Suprapubic skin (tissue), 4 donors: ENCODE data around the gene PRKRIP1. TPM values are rescaled to one million over a fixed set of nuclear protein-coding genes. Genes with fewer than 3 reads are reported as not detected.
"Not testable (repeated sequence)": the region's sequence is repeated elsewhere in the genome, so short reads cannot be mapped to it uniquely, and the experiment has no call there.

Experiments
- DNase-seq, 2 donors: peaks; one replicate each; pipeline ENCODE4 v3.0.0-alpha.2; 2019; ENCODE audit warnings: low spot score in 2 of 2
- H3K27ac ChIP-seq: fragments of 200-600 bp; sonication (generic); one replicate; pipeline ENCODE4 v1.5.1; 2019
- H3K27me3 ChIP-seq: fragments of 200-600 bp; sonication (generic); one replicate; pipeline ENCODE4 v1.5.1; 2019
- H3K36me3 ChIP-seq: fragments of 200-600 bp; sonication (generic); one replicate; pipeline ENCODE4 v1.5.1; 2019
- H3K4me1 ChIP-seq: fragments of 200-600 bp; sonication (generic); one replicate; pipeline ENCODE4 v1.5.1; 2019
- H3K4me3 ChIP-seq: fragments of 200-600 bp; sonication (generic); one replicate; pipeline ENCODE4 v1.5.1; 2019; ENCODE audit warnings: mild to moderate bottlenecking
- H3K9me3 ChIP-seq: fragments of 200-600 bp; sonication (generic); one replicate; pipeline ENCODE4 v1.5.1; 2019
- EP300 ChIP-seq: sonication (generic); formaldehyde crosslinking; IDR thresholded peaks from one replicate; pipeline ENCODE4 v1.6.1; 2017; ENCODE audit warnings: antibody characterized with exemption
- POLR2A ChIP-seq, 2 donors: fragments of 450-650 bp; IDR thresholded peaks; one replicate each; pipeline ENCODE4 v1.6.1; 2017; ENCODE audit warnings: antibody characterized with exemption in 2 of 2, mild to moderate bottlenecking in 2 of 2, moderate library complexity in 2 of 2
- POLR2AphosphoS5 ChIP-seq, 3 donors: sonication (generic); formaldehyde crosslinking; IDR thresholded peaks; one replicate each; pipeline ENCODE4 v1.6.1; 2017; ENCODE audit warnings: antibody characterized with exemption in 3 of 3
- WGBS: methylation state at CpG from one replicate; pipeline ENCODE4 v1.1.5; 2018; 5-methylcytosine and 5-hydroxymethylcytosine counted together
- total RNA-seq, 4 donors: library from RNA; depleted of rRNA; stranded (reverse); fragments of >200 nt; gene quantifications; one replicate each; pipeline ENCODE4 v1.1.0, GENCODE V29; 2016
- TF ChIP-seq, protein P1 (sequence below), 2 donors: fragments of 200-600 bp in 1 of 2; fragments of 450-650 bp in 1 of 2; sonication (generic) in 1 of 2; IDR thresholded peaks; one replicate each; pipeline ENCODE4 v1.5.1; 2016 to 2019; ENCODE audit warnings: antibody characterized with exemption in 2 of 2, mild to moderate bottlenecking in 1 of 2, moderate library complexity in 1 of 2

The PRKRIP1 gene
- total RNA-seq, 4 donors from 2014 or later = 21.5 to 54.7 (median 23.3) TPM

DNA sequence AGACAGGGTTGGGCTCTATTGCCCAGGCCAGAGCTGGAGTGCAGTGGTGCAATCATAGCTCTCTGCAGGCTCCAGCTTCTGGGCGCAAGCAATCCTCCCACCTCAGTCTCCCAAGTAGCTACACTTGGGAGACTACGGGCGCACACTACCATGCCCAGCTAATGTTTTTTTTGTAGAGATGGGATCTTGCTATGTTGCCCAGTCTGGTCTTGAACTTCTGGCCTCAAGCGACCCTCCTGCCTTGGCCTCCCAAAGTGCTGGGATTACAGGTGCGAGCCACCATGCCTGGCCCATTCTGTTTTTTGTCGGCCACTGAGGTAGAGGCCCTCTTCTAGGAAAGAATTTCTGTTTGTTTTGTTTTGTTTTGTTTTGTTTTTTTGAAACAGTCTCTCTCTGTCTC, 56.3 kb downstream of the PRKRIP1 start:
- Histone ChIP-seq H3K4me3 (no peak overlapping the region), H3K9me3 (no peaks in the 10 kb centered on the region), H3K36me3 (peaks cover 27% of the 10 kb centered on the region), H3K27ac (no peak overlapping the region), H3K27me3 (no peaks in the 10 kb centered on the region), H3K4me1 (peaks cover 4% of the 10 kb centered on the region)
- DNase-seq = no peak
- TF ChIP-seq, protein P1, sequence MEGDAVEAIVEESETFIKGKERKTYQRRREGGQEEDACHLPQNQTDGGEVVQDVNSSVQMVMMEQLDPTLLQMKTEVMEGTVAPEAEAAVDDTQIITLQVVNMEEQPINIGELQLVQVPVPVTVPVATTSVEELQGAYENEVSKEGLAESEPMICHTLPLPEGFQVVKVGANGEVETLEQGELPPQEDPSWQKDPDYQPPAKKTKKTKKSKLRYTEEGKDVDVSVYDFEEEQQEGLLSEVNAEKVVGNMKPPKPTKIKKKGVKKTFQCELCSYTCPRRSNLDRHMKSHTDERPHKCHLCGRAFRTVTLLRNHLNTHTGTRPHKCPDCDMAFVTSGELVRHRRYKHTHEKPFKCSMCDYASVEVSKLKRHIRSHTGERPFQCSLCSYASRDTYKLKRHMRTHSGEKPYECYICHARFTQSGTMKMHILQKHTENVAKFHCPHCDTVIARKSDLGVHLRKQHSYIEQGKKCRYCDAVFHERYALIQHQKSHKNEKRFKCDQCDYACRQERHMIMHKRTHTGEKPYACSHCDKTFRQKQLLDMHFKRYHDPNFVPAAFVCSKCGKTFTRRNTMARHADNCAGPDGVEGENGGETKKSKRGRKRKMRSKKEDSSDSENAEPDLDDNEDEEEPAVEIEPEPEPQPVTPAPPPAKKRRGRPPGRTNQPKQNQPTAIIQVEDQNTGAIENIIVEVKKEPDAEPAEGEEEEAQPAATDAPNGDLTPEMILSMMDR (IDR thresholded peaks at IDR 0.05) = no peak
- TF ChIP-seq POLR2A (IDR thresholded peaks at IDR 0.05) = no peak
- TF ChIP-seq EP300 = no peak
- TF ChIP-seq POLR2AphosphoS5 (IDR thresholded peaks at IDR 0.05) = no peak
- 86% methylated on average over 6 of the region's 6 CpGs for WGBS

DNA sequence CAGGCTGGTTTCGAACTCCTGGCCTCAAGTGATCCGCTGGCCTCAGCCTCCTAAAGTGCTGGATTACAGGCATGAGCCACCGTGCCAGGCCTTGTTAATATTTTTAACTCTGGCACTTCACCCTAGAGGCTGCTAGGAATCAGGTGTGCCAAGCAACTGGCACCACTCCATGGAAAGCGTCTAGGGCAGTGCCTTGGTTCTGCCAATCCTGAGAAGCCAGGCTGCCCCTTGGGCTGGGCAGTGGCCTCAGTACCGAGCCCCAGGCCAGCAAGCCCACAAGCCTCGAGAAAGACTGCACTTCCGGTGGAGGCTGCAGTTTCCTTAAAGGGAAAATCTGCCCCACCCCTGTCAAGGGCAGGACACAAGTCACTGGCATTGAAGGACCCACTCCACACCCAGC, 57.2 kb downstream of the PRKRIP1 start:
- H3K27me3 ChIP-seq = no peaks in the 10 kb centered on the region
- DNase-seq = no peak
- no peaks in the 10 kb centered on the region for H3K9me3 ChIP-seq
- peaks cover 4% of the 10 kb centered on the region for H3K4me1 ChIP-seq
- H3K36me3 ChIP-seq = peaks cover 32% of the 10 kb centered on the region
- WGBS = 70% methylated on average over 6 of the region's 7 CpGs
- no peak overlapping the region for H3K27ac ChIP-seq
- no peak overlapping the region for H3K4me3 ChIP-seq
- TF ChIP-seq POLR2A (IDR thresholded peaks at IDR 0.05) = no peak
- TF ChIP-seq, protein P1 (IDR thresholded peaks at IDR 0.05) = no peak
- no peak for TF ChIP-seq POLR2AphosphoS5 (IDR thresholded peaks at IDR 0.05)
- no peak for TF ChIP-seq EP300

DNA sequence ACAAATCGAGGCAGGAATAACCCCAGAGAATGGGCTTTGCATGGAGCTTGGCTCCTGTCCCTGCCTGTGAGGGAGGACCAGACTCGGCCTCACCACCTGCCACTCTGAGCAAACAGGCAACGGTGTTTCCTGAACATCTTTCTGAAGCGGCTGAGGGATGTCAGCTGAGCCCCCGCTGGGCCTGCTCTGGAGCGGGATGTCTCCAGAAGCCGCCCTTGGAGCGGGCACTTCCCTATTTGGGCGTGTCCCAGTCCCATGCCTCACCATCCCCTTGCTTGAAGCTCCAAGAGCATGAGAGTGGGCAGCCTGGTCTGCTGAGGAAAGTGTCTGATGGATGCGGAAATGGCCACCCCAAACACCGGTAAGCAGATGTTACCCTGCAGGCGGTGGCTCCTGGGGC, 58.3 kb downstream of the PRKRIP1 start:
- WGBS = 66% methylated on average over 5 of the region's 12 CpGs
- no peaks in the 10 kb centered on the region for H3K9me3 ChIP-seq
- no peak overlapping the region for H3K27ac ChIP-seq
- no peak for DNase-seq
- TF ChIP-seq EP300 (no peak), POLR2A (IDR thresholded peaks at IDR 0.05) (no peak), POLR2AphosphoS5 (IDR thresholded peaks at IDR 0.05) (no peak)
- TF ChIP-seq, protein P1 (IDR thresholded peaks at IDR 0.05) = no peak
- no peak overlapping the region for H3K4me3 ChIP-seq
- H3K27me3 ChIP-seq = no peaks in the 10 kb centered on the region
- peaks cover 4% of the 10 kb centered on the region for H3K4me1 ChIP-seq
- peaks cover 43% of the 10 kb centered on the region for H3K36me3 ChIP-seq

DNA sequence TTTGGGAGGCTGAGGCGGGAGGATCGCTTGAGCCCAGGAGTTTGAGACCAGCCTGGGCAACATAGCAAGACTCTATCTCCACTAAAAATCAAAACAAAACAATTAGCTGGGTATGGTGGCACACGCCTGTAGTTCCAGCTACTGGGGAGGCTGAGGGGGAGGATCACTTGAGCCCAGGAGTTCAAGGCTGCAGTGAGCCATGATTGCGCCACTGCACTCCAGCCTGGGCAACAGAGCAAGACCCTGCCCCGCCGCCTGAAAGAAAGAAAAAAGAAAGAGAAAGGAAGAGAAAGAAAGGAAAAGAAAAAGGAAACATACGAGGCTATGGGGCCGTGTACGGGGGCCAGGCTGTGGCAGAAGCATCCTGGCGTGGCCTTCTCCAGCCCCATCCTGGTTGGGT, 58.8 kb downstream of the PRKRIP1 start:
- H3K4me1 ChIP-seq, H3K27ac ChIP-seq, DNase-seq, H3K4me3 ChIP-seq, H3K27me3 ChIP-seq, H3K9me3 ChIP-seq: not testable (repeated sequence)
- WGBS = 88% methylated on average over 10 of the region's 10 CpGs
- H3K36me3 ChIP-seq = peaks cover 44% of the 10 kb centered on the region

DNA sequence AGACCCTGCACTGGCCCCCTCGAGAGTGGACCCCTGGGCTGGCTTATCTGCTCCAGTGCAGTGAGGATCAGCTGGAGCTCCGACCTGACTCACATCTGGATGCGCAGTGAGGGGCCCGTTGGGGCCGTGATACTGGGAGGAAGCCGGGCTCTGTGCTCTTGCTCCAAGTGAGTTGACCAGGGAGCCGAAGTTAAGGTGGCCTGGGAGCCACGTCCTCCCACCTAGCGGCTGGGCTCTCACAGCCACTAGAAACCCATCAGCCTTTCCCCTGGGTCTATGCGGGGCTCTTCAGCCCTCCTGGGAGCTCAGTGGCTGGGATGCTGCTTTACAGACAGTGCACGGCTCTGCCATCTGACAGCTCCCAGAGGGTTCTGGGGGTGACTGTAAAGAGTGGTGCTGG, 59.4 kb downstream of the PRKRIP1 start:
- peaks cover 4% of the 10 kb centered on the region for H3K4me1 ChIP-seq
- no peak overlapping the region for H3K4me3 ChIP-seq
- H3K36me3 ChIP-seq = peaks cover 44% of the 10 kb centered on the region
- no peak overlapping the region for H3K27ac ChIP-seq
- WGBS = 90% methylated on average over 2 of the region's 11 CpGs
- DNase-seq = no peak
- no peak for TF ChIP-seq EP300
- no peak for TF ChIP-seq POLR2AphosphoS5 (IDR thresholded peaks at IDR 0.05)
- TF ChIP-seq, protein P1 (IDR thresholded peaks at IDR 0.05) = no peak
- no peak for TF ChIP-seq POLR2A (IDR thresholded peaks at IDR 0.05)
- H3K27me3 ChIP-seq = no peaks in the 10 kb centered on the region
- no peaks in the 10 kb centered on the region for H3K9me3 ChIP-seq

DNA sequence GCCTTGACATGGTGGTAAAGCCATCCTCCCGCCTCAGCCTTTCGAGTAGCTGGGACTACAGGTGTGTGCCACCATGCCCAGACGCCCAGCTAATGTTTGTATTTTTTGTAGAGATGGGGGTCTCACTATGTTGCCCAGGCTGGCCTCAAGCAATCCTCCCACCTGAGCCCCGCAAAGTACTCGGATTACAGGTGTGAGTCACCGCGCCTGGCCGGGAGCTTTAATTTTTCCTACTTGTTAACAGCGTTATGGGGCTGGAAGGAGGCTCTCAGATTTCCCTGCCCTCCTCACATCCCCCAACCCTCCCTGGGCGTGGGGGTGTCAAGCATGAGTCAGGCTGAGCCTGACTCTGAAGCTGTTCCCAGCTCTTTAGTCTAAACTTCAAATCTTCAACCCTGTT, 60.2 kb downstream of the PRKRIP1 start:
- 77% methylated on average over 10 of the region's 10 CpGs for WGBS
- DNase-seq = no peak
- no peak for TF ChIP-seq POLR2AphosphoS5 (IDR thresholded peaks at IDR 0.05)
- peaks cover 44% of the 10 kb centered on the region for H3K36me3 ChIP-seq
- H3K27ac ChIP-seq = no peak overlapping the region
- no peaks in the 10 kb centered on the region for H3K27me3 ChIP-seq
- peaks cover 4% of the 10 kb centered on the region for H3K4me1 ChIP-seq
- H3K4me3 ChIP-seq = no peak overlapping the region
- H3K9me3 ChIP-seq = no peaks in the 10 kb centered on the region
